ENCODE results near the gene INTS1. TPM values are rescaled to one million over a fixed set of nuclear protein-coding genes. Genes with fewer than 3 reads are reported as not detected.

INTS1 gene
- total and polyA plus RNA-seq, 2 of the 4 experiments (the other 2 are of a cell fraction) = 9.3 to 40.1 TPM

GRCh38 chr7:1464694-1465093 is 39.5 kb downstream of the INTS1 start:
- ATAC-seq (ENCODE audit: low read depth) (no peak), DNase-seq (no peak)
- H3K9me1 ChIP-seq (ENCODE audit: insufficient read depth, low read length) = peaks cover 9% of the 10 kb centered on the region
- H2BK5ac ChIP-seq (ENCODE audit: low read depth, low read length, poor library complexity, severe bottlenecking) = no peak overlapping the region
- H3K9me3 ChIP-seq (ENCODE audit: control insufficient read depth, insufficient read depth, low read length) = no peaks in the 10 kb centered on the region
- ChIA-PET CTCF (no interaction called here), POLR2A (ENCODE audit: unreplicated experiment) (no interaction called here)
- H2BK15ac ChIP-seq (ENCODE audit: low read depth, low read length) = no peak overlapping the region
- no CpG with 5 or more reads among the region's 12 CpGs for whole genome bisulfite sequencing, 2 experiments (ENCODE audit: extremely low coverage in 2 of 2, insufficient read length in 1 of 2)
- intact Hi-C loops (cut with micrococcal nuclease) (no loop called here), dilution Hi-C loops (cut with HindIII; ENCODE audit: low sequenced_read_pairs, unreplicated experiment) (no loop called here), in situ Hi-C loops (cut with MboI; ENCODE audit: low sequenced_read_pairs) (no loop called here)
- TF ChIP-seq POLR2A (IDR thresholded peaks at IDR 0.05; ENCODE audit: low read depth, low read length) (no peak), MAFK (IDR thresholded peaks at IDR 0.05; ENCODE audit: low read depth, low read length) (no peak), CEBPB (IDR thresholded peaks at IDR 0.05; ENCODE audit: low read depth, low read length) (no peak), USF2 (IDR thresholded peaks at IDR 0.05; ENCODE audit: low read depth, low read length) (no peak), FOS (IDR thresholded peaks at IDR 0.05; ENCODE audit: low read depth, low read length) (no peak), BHLHE40 (IDR thresholded peaks at IDR 0.05; ENCODE audit: low read depth, low read length) (no peak), ELK1 (IDR thresholded peaks at IDR 0.05; ENCODE audit: borderline replicate concordance, low read depth, low read length) (no peak), CTCF (conservative IDR thresholded peaks at IDR 0.05; ENCODE audit: low read depth, low read length) (no peak), RFX5 (IDR thresholded peaks at IDR 0.05; ENCODE audit: low read depth, low read length) (no peak), MAZ (IDR thresholded peaks at IDR 0.05; ENCODE audit: borderline replicate concordance, low read depth, low read length) (no peak), RCOR1 (IDR thresholded peaks at IDR 0.05; ENCODE audit: insufficient replicate concordance, low read length) (no peak), NFE2L2 (IDR thresholded peaks at IDR 0.05; ENCODE audit: low read depth, low read length) (no peak), CHD1 (IDR thresholded peaks at IDR 0.05; ENCODE audit: low read depth, low read length) (no peak), RAD21 (IDR thresholded peaks at IDR 0.05; ENCODE audit: low read length) (no peak), MXI1 (IDR thresholded peaks at IDR 0.05; ENCODE audit: borderline replicate concordance, low read depth, low read length) (no peak), SMC3 (IDR thresholded peaks at IDR 0.05; ENCODE audit: low read depth, low read length) (no peak)
- no peak overlapping the region for H3K56ac ChIP-seq (ENCODE audit: extremely low read depth, insufficient read depth, low read length)
- no peak overlapping the region for H2BK120ac ChIP-seq (ENCODE audit: low read depth, low read length)
- H3K4me1 ChIP-seq (ENCODE audit: control insufficient read depth, insufficient read depth, low read length) = peaks cover 22% of the 10 kb centered on the region
- no peak overlapping the region for H3K9ac ChIP-seq (ENCODE audit: low read depth, low read length)
- H3K36me3 ChIP-seq (ENCODE audit: control insufficient read depth, insufficient read depth, low read length) = peaks cover 4% of the 10 kb centered on the region; the same call in 1 of the 2 replicates
- no peak overlapping the region for H3K23ac ChIP-seq (ENCODE audit: low read depth, low read length)
- H3K18ac ChIP-seq (ENCODE audit: low read depth, low read length) = no peak overlapping the region
- no peak overlapping the region for H3K4me2 ChIP-seq (ENCODE audit: low read depth, low read length)
- H3K27me3 ChIP-seq (ENCODE audit: control insufficient read depth, insufficient read depth, low read length) = no peaks in the 10 kb centered on the region
- H2AFZ ChIP-seq (replicated peaks; ENCODE audit: low read length, poor library complexity) = no peak overlapping the region
- peaks cover 0 to 11% of the 10 kb centered on the region in 2 experiments; a peak in 3 of 4 replicates for H3K79me1 ChIP-seq (ENCODE audit: low read depth in 1 of 2, low read length in 2 of 2)
- no peak overlapping the region for H3K14ac ChIP-seq (replicated peaks; ENCODE audit: low read depth, low read length)
- H4K8ac ChIP-seq (ENCODE audit: low read depth in 2 of 2, low read length in 2 of 2) = no peak overlapping the region
- H4K20me1 ChIP-seq (ENCODE audit: insufficient read depth, low read length) = no peaks in the 10 kb centered on the region
- BruUV-seq (replicated peaks) = TSS peak; percentile 61
- no peak overlapping the region for H2BK20ac ChIP-seq (ENCODE audit: low read depth, low read length)
- H2AK5ac ChIP-seq (ENCODE audit: low read depth, low read length) = no peak overlapping the region
- no peak overlapping the region for H4K91ac ChIP-seq (ENCODE audit: insufficient read depth, low read depth, low read length)
- H4K5ac ChIP-seq (ENCODE audit: low read depth, low read length) = no peak overlapping the region
- H3K4ac ChIP-seq (ENCODE audit: low read depth, low read length) = no peak overlapping the region
- H3K27ac ChIP-seq (ENCODE audit: insufficient read depth, low read length) = no peak overlapping the region
- no peak overlapping the region for H2AK9ac ChIP-seq (replicated peaks; ENCODE audit: low read depth, low read length, poor library complexity)
- H3K4me3 ChIP-seq (ENCODE audit: insufficient read depth, low read depth, low read length) = no peak overlapping the region

Measured in IMR-90 (cell line).